ENCODE data around the gene GPR157.

DNA sequence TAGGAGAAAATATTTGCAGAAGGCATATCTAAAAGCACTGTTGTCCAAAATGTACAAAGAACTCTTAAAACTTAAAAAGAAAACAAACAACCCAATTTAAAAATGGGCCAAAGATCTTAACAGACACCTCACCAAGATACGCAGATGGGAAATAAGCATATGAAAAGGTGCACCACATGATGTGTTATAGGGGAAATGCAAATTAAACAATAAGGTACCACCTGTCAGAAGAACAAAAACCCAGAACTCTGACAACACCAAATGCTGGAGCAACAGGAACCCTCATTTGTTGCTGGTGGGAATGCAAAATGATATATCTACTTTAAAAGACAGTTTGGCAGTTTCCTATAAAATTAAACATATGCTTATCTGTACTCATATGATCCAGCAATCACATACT, 77.5 kb downstream of the GPR157 start:
- TF ChIP-seq, protein P1, sequence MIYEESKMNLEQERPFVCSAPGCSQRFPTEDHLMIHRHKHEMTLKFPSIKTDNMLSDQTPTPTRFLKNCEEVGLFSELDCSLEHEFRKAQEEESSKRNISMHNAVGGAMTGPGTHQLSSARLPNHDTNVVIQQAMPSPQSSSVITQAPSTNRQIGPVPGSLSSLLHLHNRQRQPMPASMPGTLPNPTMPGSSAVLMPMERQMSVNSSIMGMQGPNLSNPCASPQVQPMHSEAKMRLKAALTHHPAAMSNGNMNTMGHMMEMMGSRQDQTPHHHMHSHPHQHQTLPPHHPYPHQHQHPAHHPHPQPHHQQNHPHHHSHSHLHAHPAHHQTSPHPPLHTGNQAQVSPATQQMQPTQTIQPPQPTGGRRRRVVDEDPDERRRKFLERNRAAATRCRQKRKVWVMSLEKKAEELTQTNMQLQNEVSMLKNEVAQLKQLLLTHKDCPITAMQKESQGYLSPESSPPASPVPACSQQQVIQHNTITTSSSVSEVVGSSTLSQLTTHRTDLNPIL (CRISPR knock-in tag; IDR thresholded peaks at IDR 0.05; ENCODE audit: low read depth), result no peak
- TF ChIP-seq ZFP3 (CRISPR knock-in tag; IDR thresholded peaks at IDR 0.05), result no peak
- TF ChIP-seq ESRRG (CRISPR knock-in tag; IDR thresholded peaks at IDR 0.05), result no peak
- no peak for TF ChIP-seq ZFP30 (CRISPR knock-in tag; IDR thresholded peaks at IDR 0.05)
- no peak for TF ChIP-seq SNAI2 (CRISPR knock-in tag; IDR thresholded peaks at IDR 0.05)
- TF ChIP-seq, protein P2, sequence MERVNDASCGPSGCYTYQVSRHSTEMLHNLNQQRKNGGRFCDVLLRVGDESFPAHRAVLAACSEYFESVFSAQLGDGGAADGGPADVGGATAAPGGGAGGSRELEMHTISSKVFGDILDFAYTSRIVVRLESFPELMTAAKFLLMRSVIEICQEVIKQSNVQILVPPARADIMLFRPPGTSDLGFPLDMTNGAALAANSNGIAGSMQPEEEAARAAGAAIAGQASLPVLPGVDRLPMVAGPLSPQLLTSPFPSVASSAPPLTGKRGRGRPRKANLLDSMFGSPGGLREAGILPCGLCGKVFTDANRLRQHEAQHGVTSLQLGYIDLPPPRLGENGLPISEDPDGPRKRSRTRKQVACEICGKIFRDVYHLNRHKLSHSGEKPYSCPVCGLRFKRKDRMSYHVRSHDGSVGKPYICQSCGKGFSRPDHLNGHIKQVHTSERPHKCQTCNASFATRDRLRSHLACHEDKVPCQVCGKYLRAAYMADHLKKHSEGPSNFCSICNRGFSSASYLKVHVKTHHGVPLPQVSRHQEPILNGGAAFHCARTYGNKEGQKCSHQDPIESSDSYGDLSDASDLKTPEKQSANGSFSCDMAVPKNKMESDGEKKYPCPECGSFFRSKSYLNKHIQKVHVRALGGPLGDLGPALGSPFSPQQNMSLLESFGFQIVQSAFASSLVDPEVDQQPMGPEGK (CRISPR knock-in tag; IDR thresholded peaks at IDR 0.05; ENCODE audit: borderline replicate concordance), result no peak
- TF ChIP-seq POU6F1 (CRISPR knock-in tag; IDR thresholded peaks at IDR 0.05; ENCODE audit: borderline replicate concordance, low read depth), result no peak
